A549 treated with RU486 at 1 μM for 4 hours (cell line): ENCODE results near the gene TP53AIP1. TPM values are rescaled to one million over a fixed set of nuclear protein-coding genes. Genes with fewer than 3 reads are reported as not detected.

Experiments
- total RNA-seq: library from RNA; stranded (reverse); fragments of 200-300 nt; extraction: Qiagen RNA extraction; gene quantifications from 5 replicates; pipeline ENCODE4 v1.2.3, GENCODE V29; 2022; ENCODE audit warnings: low read depth

Gene TP53AIP1
- 0.09 to 0.29 TPM (median 0.11 TPM) in 3 of 5 replicates, not detected in the others for total RNA-seq

GRCh38 chr11:128942817-128943427 is at the start of gene TP53AIP1:
TP53AIP1 (minus strand) TSS chr11:128942871; CDS start chr11:128937818, 5,053 bp downstream.

GRCh38 chr11:128890543-128891368 is 51.9 kb downstream of the TP53AIP1 start, which contains the start of gene KCNJ5:
KCNJ5 (plus strand) TSS chr11:128891356; CDS start chr11:128911274, 19,918 bp downstream.

Other genes starting within 250 kb of the TP53AIP1 start
- 0.13 to 0.55 TPM (median 0.29 TPM) in 5 replicates for gene FLI1, start 248.8 kb downstream of the TP53AIP1 start, total RNA-seq
- gene KCNJ1, start 75.6 kb downstream of the TP53AIP1 start, total RNA-seq, result not detected in 5 replicates
- gene KCNJ5, start 51.5 kb downstream of the TP53AIP1 start, total RNA-seq, result 0.10 TPM in 1 of 5 replicates, not detected in the others
- 2.8 to 4.3 TPM (median 3.6 TPM) in 5 replicates for gene ARHGAP32, start 249.5 kb upstream of the TP53AIP1 start, total RNA-seq